Astrocyte (in vitro differentiated cells and primary cell): ENCODE data around the gene TM9SF4.

Experiments used
- CTCF ChIP-seq: IDR thresholded peaks from 2 replicates; pipeline ENCODE4 v1.5.1; 2011; ENCODE audit warnings: low read depth, mild to moderate bottlenecking, inconsistent platforms, low read length, moderate library complexity; ENCODE audit not compliant: insufficient read depth
- EZH2 ChIP-seq: IDR thresholded peaks from 2 replicates; pipeline ENCODE4 v1.6.1; 2012; ENCODE audit warnings: mild to moderate bottlenecking, low read length, inconsistent platforms; ENCODE audit not compliant: insufficient read depth

DNA sequence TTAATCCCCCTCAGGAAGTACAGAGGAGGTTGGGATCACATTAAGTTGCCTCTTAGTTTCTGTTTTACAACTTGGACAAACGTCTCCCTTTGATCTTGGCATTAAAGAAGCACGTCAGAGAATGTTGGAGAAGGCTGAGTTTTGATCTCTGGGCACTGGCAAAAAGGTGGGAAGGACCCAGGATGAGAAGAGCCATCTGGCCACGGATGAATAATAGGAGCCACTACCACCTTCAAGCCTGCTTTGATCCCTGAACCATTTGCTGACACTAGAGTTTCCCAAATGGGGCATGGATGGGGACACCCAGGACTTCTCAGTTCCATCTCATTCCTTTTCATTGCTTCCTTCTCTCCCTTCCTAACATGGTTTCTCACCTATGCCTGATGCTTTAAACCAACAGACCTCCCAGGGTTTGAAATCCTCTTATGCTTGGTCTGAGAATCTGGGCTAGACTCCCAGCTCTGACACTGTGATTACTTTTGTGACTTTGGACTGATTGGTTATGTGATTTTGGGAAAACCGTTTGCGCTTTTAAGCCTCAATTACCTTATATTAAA is 5.8 kb downstream of the TM9SF4 start:
- no peak for TF ChIP-seq CTCF
- TF ChIP-seq EZH2: no peak
